IPS DF 6.9 (cell line): ENCODE data around the gene RAPGEF3.

Experiments
- DNase-seq: peaks from one replicate; pipeline ENCODE4 v3.0.0-alpha.2; 2013; ENCODE audit warnings: low read depth, low spot score
- H3K27ac ChIP-seq: one replicate; pipeline ENCODE4 v1.5.1; 2013; ENCODE audit warnings: low read length, control low read depth
- H3K27me3 ChIP-seq: 2 replicates; pipeline ENCODE4 v1.6.1; 2013; ENCODE audit warnings: mild to moderate bottlenecking, low read length; ENCODE audit not compliant: control insufficient read depth, insufficient read depth
- H3K36me3 ChIP-seq: 2 replicates; pipeline ENCODE4 v1.6.1; 2013; ENCODE audit warnings: low read length; ENCODE audit not compliant: control insufficient read depth, insufficient read depth
- H3K4me1 ChIP-seq: 2 replicates; pipeline ENCODE4 v1.6.1; 2013; ENCODE audit warnings: low read length; ENCODE audit not compliant: control insufficient read depth, insufficient read depth
- H3K4me3 ChIP-seq: 2 replicates; pipeline ENCODE4 v1.5.1; 2013; ENCODE audit warnings: mild to moderate bottlenecking, low read length
- H3K9me3 ChIP-seq: 2 replicates; pipeline ENCODE4 v1.6.1; 2013; ENCODE audit warnings: low read length, inconsistent platforms; ENCODE audit not compliant: control insufficient read depth, insufficient read depth
- WGBS: extraction: QIAGEN DNeasy Blood & Tissue Kit; methylation state at CpG from one replicate; pipeline ENCODE4 v1.1.7; 2013; ENCODE audit warnings: mixed read lengths, missing lambda C conversion rate; ENCODE audit not compliant: insufficient read length, insufficient coverage; 5-methylcytosine and 5-hydroxymethylcytosine counted together

Gene RAPGEF3

DNA sequence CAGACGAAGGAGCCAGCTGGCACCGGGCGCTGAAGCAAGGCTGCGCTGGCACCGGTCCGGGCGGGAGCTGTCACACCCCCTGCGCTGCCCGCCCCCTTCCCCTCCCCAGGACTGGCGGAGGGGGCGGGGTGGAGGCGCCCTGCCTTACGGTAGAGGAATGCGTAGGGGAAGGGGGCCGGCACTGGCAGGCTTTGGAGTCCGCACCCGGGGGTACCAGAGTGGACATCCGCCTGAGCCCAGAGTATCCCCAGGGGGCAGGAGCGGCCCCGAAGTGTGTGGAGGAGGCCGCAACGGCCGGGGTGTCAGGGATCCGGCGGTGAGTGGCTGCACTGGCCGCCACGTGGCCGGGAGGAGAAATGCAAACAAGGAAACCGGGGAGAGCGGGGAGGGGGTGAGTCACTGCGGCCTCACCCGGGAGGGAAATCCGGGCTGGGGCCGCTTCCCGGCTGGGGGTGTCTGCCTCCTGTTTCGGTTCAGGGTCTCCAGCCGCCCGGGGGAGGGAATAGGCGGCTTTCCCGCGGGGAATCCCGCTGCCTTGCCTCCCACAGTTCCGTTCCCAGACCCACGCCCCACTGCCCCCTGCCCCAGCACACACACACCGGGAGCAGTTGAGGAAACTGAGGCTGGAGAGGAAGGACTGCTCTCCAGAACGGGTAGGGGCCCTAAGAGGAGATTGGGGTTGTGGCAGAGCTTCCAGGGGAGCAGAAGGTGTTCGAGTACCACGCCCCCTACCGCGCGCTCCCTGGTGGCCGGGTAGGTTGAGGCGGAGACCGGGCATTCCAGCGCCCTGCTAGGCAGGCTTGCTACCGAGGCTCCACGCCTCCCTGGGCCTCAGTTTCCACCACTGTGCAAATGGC is at the start of gene RAPGEF3:
Gene RAPGEF3, minus strand, starts transcription at position 47 of the 857 bp plus-strand sequence. CDS start 324 bp downstream, outside the sequence.
- H3K9me3 ChIP-seq: no peaks in the 10 kb centered on the region
- H3K27me3 ChIP-seq: no peaks in the 10 kb centered on the region
- no peak within 1 kb of the TSS for H3K27ac ChIP-seq
- H3K4me3 ChIP-seq: peak within 1 kb of the TSS; percentile 52; the same call in 1 of the 2 replicates
- DNase-seq: no peak
- no peaks in the 10 kb centered on the region for H3K36me3 ChIP-seq
- WGBS: no CpG with 5 or more reads among the region's 57 CpGs
- H3K4me1 ChIP-seq: peaks cover 8% of the 10 kb centered on the region

- H3K9me3 ChIP-seq: no peaks in the 10 kb centered on the region
- H3K27ac ChIP-seq: no peak overlapping the region
- no peak overlapping the region for H3K4me3 ChIP-seq
- H3K4me1 ChIP-seq: peaks cover 17% of the 10 kb centered on the region
- DNase-seq: no peak
- H3K27me3 ChIP-seq: no peaks in the 10 kb centered on the region
- no CpG with 5 or more reads among the region's 9 CpGs for WGBS
- H3K36me3 ChIP-seq: no peaks in the 10 kb centered on the region
Observed at GRCh38 chr12:47808050-47808449, 49.4 kb upstream of the RAPGEF3 start.

- Histone ChIP-seq H3K4me3 (no peak overlapping the region), H3K4me1 (peaks cover 15% of the 10 kb centered on the region), H3K9me3 (no peaks in the 10 kb centered on the region), H3K27me3 (no peaks in the 10 kb centered on the region), H3K27ac (no peak overlapping the region), H3K36me3 (no peaks in the 10 kb centered on the region)
- DNase-seq: no peak
- no CpG with 5 or more reads among the region's 5 CpGs for WGBS
Observed at GRCh38 chr12:47807338-47807737, 48.7 kb upstream of the RAPGEF3 start.

GRCh38 chr12:47805417-47805816 is 46.7 kb upstream of the RAPGEF3 start:
- WGBS: no CpG with 5 or more reads among the region's 2 CpGs
- DNase-seq: no peak
- no peaks in the 10 kb centered on the region for H3K9me3 ChIP-seq
- no peaks in the 10 kb centered on the region for H3K36me3 ChIP-seq
- H3K4me1 ChIP-seq: peaks cover 6% of the 10 kb centered on the region
- H3K4me3 ChIP-seq: no peak overlapping the region
- H3K27ac ChIP-seq: no peak overlapping the region
- no peaks in the 10 kb centered on the region for H3K27me3 ChIP-seq

DNA sequence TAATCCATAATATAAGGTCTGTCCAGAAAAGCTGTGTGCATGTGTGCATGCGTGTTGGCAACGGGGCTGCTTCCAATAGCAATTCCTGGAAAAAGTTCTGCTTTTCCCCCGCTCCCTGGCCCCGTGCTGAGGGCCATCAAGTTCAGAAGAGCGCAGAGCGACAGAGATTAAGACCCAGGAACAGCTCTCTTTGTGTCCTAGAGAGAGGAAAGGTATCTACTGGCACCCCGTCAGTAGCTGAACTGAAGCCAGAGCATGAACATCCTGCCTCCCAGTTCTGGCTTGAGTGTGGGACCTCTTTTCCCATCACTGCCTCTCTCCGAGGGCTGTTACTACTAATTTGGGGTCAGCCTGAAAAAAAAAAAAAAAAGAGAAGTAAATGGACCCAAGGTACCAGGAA is 45.5 kb upstream of the RAPGEF3 start:
- H3K9me3 ChIP-seq: no peaks in the 10 kb centered on the region
- no peaks in the 10 kb centered on the region for H3K36me3 ChIP-seq
- no peak for DNase-seq
- H3K27me3 ChIP-seq: no peaks in the 10 kb centered on the region
- peaks cover 3% of the 10 kb centered on the region for H3K4me1 ChIP-seq
- no peak overlapping the region for H3K4me3 ChIP-seq
- no peak overlapping the region for H3K27ac ChIP-seq
- no CpG with 5 or more reads among the region's 8 CpGs for WGBS

- WGBS: no CpG with 5 or more reads among the region's 12 CpGs
- no peaks in the 10 kb centered on the region for H3K27me3 ChIP-seq
- H3K4me3 ChIP-seq: no peak overlapping the region
- 0 out of 2 replicates have a peak, but pooled peaks cover 2% of the 10 kb centered on the region for H3K4me1 ChIP-seq
- H3K9me3 ChIP-seq: no peaks in the 10 kb centered on the region
- no peaks in the 10 kb centered on the region; the same call in 1 of the 2 replicates for H3K36me3 ChIP-seq
- no peak overlapping the region for H3K27ac ChIP-seq
- no peak for DNase-seq
Observed at GRCh38 chr12:47803191-47803875, 44.7 kb upstream of the RAPGEF3 start.

GRCh38 chr12:47802312-47802711 is 43.6 kb upstream of the RAPGEF3 start:
- no CpG with 5 or more reads among the region's 5 CpGs for WGBS
- H3K27ac ChIP-seq: no peak overlapping the region

DNA sequence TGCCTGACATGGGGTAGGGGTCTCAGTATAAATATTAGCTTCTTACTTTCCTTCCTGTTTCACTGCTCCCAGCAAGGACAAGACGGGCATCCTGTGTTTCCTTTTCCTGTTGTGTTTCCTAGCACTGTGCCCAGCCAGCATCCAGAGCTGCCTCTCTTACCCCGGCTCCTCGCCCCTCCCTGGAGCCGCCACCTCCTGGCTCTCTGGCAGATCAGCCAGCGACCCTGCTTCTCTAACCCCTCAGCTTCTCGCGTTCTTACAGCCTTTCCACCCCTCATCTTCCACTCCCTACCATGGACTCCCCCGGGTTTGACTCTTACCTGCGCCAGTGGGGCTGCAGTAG is 43.2 kb upstream of the RAPGEF3 start:
- Histone ChIP-seq H3K27me3 (no peaks in the 10 kb centered on the region), H3K27ac (no peak overlapping the region), H3K4me3 (no peak overlapping the region), H3K4me1 (0 out of 2 replicates have a peak, but pooled peaks cover 4% of the 10 kb centered on the region), H3K9me3 (no peaks in the 10 kb centered on the region), H3K36me3 (peaks cover 5% of the 10 kb centered on the region; the same call in 1 of the 2 replicates)
- WGBS: no CpG with 5 or more reads among the region's 9 CpGs
- DNase-seq: no peak

More at GRCh38 chr12:47802312-47802711, 43.6 kb upstream of the RAPGEF3 start:
- Histone ChIP-seq H3K27me3 (no peaks in the 10 kb centered on the region), H3K36me3 (peaks cover 1% of the 10 kb centered on the region; the same call in 1 of the 2 replicates), H3K4me3 (no peak overlapping the region), H3K4me1 (0 out of 2 replicates have a peak, but pooled peaks cover 3% of the 10 kb centered on the region), H3K9me3 (no peaks in the 10 kb centered on the region)
- DNase-seq: no peak

- H3K36me3 ChIP-seq: peaks cover 8% of the 10 kb centered on the region; the same call in 1 of the 2 replicates
- H3K4me3 ChIP-seq: no peak overlapping the region
- H3K27ac ChIP-seq: no peak overlapping the region
- H3K4me1 ChIP-seq: 0 out of 2 replicates have a peak, but pooled peaks cover 4% of the 10 kb centered on the region
- H3K9me3 ChIP-seq: no peaks in the 10 kb centered on the region
- WGBS: no CpG with 5 or more reads among the region's 7 CpGs
- DNase-seq: no peak
- H3K27me3 ChIP-seq: no peaks in the 10 kb centered on the region
Observed at GRCh38 chr12:47801170-47801903, 42.7 kb upstream of the RAPGEF3 start.

DNA sequence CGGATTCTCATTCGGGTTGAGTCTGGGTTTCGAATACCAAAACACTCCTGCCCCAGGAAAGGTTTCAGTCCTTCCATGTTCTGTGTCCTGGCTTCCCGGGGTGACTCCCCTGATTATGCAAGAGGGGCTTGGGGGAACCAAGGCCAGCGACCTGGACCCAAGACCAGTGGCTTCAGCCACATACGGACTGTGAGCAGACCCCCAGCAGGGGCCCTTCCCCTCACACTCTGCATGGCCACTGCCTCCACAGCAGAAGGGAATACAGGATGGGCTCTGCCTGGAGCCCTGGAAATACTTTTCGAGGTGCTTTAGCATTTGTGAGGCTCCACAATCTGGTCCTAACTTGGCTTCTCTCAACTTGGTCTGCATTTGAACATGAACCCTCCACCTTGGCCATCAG is 41.9 kb upstream of the RAPGEF3 start:
- H3K36me3 ChIP-seq: peaks cover 12% of the 10 kb centered on the region
- no CpG with 5 or more reads among the region's 7 CpGs for WGBS
- no peak for DNase-seq
- no peaks in the 10 kb centered on the region for H3K9me3 ChIP-seq
- no peak overlapping the region for H3K27ac ChIP-seq
- H3K4me3 ChIP-seq: no peak overlapping the region
- H3K4me1 ChIP-seq: 0 out of 2 replicates have a peak, but pooled peaks cover 4% of the 10 kb centered on the region
- H3K27me3 ChIP-seq: no peaks in the 10 kb centered on the region
